ENCODE measurements around the gene FRK.
"Not testable (repeated sequence)": the region's sequence is repeated elsewhere in the genome, so short reads cannot be mapped to it uniquely, and the experiment has no call there.

Gene FRK

DNA sequence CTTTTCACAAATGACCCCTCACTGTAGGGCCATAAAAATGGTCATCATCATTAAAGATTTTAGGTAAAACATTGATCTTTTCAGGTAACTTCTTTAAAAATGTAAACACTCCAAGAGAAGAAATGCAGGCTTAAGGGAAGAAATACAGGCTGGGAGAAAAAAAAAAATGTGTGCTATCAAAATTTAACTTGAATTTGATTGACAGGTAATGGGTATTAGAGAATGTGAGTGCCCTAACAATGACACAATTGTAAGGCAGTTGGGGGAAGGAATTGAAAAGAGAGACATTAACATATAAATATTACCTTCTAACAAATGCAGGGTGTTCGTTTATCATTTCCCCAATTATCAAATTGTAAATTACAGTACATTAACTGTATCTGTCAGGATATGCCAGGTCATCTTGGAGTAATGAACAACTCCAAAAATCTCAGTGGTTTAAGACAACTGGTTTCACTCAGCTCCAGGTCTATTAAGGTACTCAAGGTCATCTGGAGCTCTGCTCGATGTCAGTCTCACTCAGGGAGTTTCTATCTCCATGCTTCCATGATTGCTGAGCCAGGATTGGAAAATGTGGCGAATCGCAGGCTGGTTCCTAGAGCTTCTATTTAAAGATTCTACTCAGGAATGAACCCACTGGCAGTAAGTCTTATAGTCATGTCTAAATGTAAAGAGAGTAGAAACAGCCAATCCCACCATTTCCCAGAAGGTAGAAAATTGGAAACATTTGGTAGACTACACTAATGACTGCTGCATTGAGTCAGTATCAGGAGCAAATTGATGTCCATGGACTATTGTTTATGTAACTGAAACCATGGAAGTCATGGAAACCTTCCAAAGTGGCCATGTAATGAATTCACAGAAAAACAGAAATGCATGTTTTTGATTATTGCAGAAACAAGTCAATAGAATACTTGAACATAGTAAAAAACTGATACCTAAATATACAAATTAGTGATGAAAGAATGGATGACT lies 55.6 kb downstream of the FRK start:
- DNase-seq (ENCODE audit: low read depth): no peak

DNA sequence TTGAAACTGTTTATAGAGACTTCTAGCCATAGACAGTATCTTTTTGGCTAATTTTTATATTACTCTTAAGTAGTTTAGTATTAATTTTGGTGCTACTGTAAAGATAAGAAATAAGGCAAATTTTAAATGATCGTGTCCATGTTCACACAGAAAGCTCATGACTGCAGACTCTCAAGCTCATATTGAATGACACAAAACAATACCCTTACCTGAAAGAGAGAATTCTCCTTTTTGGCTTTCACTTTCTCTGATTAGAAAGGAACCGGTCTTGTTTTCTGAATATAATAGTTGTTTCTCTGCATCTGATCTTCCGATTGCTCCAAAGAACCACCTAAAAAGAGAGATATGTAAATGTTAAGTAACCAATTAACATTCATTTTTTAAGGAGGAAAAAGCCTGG lies 57.0 kb downstream of the FRK start:
- no peak for DNase-seq (ENCODE audit: low read depth)

DNA sequence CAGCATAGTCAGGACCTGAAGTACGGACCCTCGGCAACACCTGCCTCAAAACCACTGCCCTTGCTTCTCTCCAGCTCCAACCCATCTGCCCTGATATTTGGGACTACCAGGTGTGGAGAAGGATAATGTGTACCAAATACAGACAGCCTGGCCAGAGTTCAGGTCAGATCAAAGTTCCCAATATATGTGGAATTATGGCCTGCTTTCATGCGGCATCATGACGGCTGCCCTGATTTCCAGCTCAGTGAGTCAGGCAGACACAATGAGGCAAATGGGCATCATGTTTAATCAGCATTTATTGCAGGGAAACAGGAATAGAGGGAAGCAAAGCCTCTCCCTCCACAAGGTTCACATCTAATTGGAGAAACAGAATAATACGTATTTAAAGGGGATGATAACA lies 57.9 kb downstream of the FRK start:
- no peak for DNase-seq (ENCODE audit: low read depth)

DNA sequence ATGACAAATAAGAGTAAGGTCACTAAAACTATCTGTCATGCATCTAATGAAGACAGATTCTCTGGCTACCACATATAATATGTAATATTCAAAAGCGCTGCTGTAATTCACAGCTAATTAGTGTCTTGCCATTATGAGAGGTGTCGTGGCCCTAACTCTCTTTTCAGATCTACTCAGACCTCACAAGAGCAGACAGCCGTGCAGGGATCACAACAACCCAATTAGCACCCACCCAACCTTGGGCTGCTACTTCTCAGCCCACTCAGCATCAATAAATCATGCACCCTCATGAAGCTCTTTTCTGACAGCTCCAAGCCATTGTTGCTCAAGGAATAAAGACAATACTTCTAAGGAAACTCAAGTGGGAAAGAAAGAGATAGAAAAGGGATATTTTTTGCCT lies 61.5 kb downstream of the FRK start:
- DNase-seq (ENCODE audit: low read depth): no peak

DNA sequence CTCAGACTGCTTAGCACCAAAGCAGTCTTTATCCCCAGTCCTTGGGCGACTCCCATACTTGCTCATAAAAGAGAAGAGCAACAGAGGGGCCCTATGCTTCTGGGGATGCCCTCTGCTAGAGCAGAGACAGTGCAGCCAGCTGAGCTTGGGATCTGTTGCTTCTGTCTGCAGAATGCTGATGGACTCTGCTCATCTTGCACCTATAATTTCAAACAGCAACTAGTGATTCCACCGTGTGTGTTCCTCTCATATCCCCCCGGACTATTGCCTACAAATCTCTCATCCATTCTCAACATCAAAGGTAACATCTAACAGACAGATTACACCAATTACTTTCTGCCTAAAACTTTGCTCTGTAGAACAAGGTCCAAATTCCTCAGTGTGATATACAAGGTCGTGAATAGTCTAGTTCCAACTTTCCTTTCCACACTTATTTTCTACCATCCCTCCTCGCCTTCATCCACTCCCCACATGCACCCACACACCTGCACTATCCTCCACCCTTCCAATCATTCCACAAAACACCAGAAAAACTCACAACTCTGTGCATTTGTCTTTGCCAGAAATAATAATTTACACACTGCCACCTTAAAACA lies 62.6 kb downstream of the FRK start:
- no peak for DNase-seq (ENCODE audit: low read depth)

DNA sequence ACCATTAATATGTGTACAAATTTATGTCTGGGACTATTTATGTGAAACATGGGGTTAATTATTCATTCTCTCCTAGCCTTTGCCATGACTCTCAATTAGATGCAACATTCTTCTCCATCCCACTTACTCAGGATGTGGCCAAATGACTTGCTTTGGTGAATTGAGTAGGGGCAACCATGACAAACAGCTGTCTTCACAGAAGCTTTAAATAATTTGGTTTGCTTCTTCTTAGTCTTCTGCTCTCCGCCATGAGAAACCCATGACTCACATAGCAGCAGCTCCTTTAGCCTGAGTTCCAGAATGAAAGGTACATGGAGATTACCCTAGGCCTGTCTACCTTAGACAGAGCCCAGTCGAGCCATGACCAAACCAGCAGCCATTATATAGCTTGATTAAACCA lies 74.7 kb downstream of the FRK start:
- DNase-seq (ENCODE audit: low read depth): no peak

DNA sequence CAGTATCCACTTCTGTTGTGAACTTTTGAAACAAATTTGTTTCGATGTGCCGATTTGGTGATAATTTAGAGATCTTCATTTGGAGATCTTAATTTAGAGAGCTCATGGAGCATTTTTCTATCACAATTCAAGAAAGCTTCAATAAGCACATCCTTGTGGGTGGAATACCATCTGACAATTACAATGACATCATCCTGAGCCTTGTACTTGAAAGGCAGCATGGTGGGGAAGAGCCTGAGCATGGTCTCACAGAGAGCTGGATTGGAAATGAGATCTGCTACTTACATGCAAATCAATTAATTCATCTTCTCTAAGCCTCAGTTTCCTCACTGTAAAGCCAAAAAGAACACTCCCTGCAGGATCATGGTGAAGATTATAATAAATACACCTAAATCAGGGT lies 75.9 kb downstream of the FRK start:
- DNase-seq (ENCODE audit: low read depth): no peak

DNA sequence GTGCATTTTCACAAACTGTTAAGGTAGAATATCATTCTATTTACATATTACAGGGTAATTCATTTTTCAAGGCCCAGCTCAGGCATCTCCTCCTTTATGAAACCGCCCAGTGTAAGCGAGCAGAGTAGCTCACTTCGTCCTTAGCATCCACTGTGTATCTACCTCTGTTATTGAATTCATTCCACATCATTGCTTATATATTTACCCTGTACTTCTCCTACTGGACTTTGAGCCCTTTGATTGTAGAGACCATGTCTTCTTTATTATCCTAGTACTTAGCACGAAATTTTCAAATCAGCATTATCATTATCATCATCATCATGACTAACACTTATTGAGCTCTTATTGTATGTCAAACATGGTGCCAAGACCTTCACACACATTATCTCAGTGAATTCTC lies 76.7 kb downstream of the FRK start:
- no peak for DNase-seq (ENCODE audit: low read depth)

DNA sequence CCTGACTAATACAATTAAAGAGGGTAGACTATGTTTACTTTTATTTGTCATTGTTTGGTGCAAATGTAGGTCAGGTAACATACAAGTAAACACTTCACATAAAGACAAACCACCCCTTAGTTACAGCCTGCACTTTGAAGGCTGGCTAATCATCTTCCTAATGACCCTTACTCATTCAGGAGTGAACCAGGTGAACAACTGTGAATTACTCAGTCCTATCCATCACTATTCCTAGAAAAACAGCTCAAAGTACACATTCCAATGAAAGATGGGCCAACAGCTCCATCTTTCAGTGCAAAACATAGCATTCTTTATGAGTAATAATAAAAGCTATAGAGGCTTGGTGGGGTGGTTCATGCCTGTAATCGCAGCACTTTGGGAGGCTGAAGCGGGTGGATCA lies 78.2 kb downstream of the FRK start:
- no peak for DNase-seq (ENCODE audit: low read depth)

DNA sequence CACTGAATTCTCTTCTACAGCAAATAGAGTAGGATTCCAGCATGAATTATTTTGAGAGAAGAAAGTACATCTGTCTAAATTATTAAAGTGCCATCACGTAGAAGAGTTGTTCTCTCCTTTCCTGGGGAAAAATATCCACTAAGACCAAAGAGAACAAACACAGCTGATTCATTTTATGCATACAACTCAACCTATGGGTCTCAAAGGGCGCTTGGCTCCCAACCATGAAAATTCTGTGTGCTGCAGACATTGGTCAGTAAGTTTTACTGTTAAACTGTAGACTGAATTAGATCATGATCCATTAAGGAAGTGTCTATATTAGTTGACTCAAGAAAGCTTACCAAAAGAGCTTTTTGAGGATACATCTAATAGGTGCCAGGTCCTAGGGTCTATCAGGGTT lies 83.5 kb downstream of the FRK start:
- no peak for DNase-seq (ENCODE audit: low read depth)

DNA sequence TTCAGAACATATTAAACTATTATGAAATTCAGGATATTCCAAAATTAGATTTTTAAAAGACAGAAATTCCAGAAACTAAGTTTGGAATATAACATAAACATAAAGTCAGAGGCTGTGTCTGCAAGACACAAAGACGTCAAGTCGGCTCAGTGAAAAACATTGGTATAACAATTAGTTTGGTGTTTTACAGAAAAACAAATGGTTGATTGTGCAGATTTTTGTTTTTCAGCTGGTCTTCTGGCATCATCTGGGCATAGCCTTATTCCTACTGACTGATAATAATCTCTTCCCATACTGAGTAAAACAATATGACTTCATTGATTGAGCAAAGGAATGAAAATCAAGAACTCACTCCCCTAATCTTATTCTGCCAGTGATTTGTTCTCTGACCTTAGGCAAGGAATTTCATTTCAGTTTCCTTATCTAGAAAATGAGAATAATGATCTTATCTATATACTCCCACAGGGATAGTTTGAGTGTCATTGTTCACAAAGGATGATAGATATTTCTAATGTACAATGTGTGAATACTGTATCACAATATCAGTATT lies 84.3 kb downstream of the FRK start:
- DNase-seq (ENCODE audit: low read depth): no peak

DNA sequence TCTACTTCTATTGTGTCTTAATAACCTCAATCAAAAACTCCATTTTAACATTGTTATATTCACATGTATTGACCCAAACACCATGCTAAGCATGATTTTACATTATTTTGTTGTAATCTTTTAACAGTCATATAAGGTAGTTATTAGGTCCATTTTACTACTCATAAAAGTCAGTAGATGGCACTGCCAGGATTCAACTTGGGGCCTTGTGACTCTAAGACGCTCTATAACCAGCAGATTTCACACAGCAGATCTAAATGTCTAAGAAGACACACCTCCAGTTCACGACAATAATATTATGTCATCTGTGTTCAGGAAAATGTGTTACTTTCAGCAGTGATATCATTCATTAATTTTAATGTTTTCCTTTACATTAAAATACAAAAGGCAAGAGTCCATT lies 88.0 kb downstream of the FRK start:
- DNase-seq (ENCODE audit: low read depth): no peak

DNA sequence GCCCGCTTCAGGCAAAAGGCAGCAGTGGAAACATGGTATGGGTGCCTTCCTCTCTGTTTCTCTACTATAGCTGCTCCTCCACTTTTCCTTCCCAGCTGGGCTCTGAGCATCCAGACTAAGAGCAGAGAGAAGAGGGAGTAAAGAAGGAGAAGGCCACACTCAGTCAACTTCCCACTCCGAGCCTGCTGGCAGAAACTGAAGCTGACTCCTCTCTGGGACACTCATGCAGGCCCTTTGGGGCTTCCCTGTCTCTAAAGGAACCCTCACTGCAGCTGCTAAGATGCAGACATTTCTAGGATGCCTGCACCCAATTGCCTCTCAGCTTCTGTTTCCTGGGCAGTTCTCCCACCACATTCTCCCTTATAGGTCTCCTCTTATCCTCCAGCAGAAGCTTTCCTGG lies 88.9 kb downstream of the FRK start:
- no peak for DNase-seq (ENCODE audit: low read depth)

DNA sequence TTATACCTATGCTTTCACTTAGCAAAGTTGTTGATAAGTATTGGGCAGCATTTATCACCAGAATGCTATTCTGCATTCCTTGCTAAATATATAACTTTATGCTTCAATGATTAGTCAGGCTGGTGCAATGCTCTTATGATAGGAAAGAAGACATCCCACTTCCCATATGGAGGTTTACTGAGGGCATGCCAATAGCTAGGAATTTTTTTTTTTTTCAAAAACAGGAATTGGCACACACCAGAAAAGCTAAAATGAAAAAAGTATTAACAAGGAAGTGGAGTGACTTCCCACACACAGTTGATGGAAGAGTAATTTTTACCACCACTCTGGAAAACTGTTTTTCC lies 90.8 kb downstream of the FRK start:
- no peak for DNase-seq (ENCODE audit: low read depth)

DNA sequence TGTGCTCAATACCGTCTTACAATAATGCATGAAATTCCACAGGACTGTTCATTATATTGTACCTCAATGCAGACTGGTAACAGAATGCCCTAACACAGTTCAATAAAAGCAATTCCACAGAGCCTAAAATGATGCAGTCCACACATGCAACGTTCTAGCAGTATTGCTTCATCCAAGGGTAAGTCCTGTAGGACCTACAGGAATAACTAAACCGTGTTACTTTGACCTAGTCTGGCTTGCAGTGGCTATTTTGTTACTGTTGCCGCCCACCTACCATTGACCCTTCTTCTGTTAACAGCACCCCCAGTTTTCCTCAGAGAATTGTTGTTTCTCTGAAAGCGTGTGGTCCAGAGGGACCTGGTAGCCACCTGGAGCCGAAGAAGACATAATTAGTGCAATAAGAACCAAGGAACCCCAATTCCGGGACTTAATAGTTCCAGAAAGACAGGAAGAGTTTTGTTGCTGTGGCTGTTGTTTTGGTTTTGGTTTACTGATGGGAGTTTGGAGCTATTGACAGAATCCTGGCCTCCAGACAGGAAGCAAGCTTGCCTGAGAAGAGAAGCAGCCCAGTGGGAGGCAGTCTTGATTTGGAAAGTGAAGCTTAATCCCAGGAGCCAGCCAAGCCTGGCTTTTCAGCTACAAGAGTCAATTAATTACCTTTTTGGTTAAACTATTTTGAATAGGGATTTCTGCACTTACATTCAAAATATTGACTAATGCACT lies 91.3 kb downstream of the FRK start:
- DNase-seq (ENCODE audit: low read depth): no peak

DNA sequence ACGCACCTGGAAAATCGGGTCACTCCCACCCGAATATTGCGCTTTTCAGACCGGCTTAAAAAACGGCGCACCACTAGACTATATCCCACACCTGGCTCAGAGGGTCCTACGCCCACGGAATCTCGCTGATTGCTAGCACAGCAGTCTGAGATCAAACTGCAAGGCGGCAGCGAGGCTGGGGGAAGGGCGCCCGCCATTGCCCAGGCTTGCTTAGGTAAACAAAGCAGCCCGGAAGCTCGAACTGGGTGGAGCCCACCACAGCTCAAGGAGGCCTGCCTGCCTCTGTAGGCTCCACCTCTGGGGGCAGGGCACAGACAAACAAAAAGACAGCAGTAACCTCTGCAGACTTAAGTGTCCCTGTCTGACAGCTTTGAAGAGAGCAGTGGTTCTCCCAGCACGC lies 100.4 kb downstream of the FRK start:
- not testable (repeated sequence) for DNase-seq (ENCODE audit: low read depth)

DNA sequence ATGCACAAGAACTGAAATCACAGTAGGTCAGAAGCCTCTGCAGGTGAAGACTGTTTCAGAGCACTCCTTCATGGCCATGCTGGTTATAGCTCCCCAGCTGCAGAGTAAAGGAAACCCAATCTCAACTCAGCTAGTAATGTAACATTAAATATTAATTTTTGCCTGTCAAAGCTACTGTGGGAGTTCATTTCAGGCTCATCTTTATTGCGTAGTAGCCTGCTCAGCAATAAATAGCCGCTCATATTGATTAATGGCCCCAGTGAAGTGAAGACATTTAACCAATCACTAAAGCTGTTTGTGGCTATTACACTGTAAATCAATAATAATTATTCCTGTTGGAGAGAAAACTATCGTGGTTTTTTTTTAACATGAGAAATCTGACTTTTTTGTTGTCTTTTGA lies 101.7 kb downstream of the FRK start:
- DNase-seq (ENCODE audit: low read depth): no peak

DNA sequence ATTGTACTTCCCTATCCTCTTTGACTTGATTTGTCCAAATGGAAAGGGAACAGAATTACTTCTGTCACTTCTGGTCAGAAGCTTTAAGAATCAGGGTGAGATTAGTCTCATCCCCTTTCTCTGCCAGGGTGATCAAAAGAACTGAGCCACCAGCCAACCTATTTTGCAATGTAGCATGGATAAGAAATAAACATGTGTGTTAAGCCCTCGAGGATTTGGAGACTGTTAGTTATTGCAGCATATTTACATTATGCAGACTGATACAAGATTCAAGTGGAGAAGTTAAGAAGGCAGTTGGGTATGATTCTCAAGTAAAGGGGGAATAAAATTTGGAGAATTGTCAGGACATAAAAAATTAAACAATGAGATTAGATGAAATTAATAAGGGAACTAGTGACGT lies 106.0 kb downstream of the FRK start:
- DNase-seq (ENCODE audit: low read depth): no peak

DNA sequence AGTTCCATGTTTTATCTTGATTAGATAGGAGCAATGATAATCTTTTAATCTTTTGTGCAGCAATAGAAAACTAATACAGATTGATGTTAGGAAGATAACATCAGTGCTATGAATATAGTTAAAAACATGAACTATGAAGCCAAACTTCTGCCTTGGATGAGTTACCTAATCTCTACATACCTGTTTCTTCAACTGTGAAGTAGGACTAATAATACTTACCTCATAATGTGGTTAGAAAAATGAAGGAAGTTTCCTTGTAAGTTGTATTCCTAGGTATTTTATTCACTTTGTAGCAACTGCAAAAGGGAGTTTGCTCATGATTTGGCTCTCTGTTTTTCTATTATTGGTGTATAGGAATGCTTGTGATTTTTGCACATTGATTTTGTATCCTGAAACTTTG lies 111.9 kb downstream of the FRK start:
- no peak for DNase-seq (ENCODE audit: low read depth)

DNA sequence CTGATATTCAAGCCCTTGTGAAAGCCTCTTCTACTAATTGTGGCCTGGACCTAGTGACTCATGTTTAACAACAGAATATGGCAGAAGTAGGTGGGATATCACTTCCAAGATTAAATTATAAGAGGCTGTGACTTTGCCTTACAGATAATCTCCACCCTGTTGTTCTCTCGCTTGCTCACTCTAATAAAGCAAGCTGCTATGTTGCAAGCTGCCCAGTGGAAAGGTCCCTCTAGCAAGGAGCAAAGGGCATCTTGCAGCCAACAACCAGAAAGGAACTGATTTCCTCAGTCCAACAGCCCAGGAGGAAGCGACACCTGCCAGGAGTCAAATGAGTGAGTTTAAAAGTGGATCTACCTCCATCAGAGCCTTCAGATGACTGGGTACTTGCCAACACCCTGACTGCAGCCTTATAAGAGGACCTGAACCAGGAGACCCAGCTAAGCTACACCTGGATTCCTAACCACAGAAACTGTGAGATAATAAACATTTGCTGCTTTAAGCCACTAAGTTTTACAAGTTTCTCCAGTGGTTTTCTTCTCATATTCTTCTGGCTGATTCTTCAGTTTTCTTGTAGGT lies 112.6 kb downstream of the FRK start:
- DNase-seq (ENCODE audit: low read depth): no peak

DNA sequence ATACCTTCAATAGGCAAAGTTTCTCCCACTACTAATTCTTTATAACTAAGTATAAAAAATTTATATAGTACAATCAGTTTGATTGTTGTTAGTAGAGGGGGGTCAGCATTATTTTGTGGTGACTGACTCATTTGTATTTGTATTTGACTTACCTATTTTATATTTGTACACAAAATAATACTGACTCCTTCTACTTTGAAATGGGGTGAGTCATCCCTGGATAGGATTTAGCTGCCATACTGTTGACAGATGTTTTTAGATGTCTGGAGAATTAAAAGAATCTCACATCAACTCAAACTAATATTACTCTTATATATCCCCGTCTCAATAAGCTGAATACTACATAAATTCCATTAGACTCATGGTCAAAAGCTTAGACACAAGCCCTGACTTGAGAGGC lies 114.9 kb downstream of the FRK start:
- no peak for DNase-seq (ENCODE audit: low read depth)

DNA sequence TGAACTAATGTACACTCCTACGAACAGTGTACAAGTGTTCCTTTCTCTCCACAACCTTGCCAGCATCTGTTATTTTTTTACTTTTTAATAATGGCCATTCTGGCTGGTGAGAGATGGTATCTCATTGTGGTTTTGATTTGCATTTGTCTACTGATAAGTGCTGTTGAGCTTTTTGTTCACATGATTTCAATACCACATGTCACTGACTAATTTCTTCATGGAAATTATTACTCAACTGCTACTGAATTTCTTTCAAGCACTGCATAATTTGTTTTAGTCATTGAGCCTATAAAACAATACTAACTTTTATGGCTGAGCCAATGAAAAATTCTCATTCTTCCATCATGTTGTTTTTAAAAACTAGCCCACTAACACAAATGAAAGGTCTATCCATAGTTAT lies 115.4 kb downstream of the FRK start:
- DNase-seq (ENCODE audit: low read depth): no peak

DNA sequence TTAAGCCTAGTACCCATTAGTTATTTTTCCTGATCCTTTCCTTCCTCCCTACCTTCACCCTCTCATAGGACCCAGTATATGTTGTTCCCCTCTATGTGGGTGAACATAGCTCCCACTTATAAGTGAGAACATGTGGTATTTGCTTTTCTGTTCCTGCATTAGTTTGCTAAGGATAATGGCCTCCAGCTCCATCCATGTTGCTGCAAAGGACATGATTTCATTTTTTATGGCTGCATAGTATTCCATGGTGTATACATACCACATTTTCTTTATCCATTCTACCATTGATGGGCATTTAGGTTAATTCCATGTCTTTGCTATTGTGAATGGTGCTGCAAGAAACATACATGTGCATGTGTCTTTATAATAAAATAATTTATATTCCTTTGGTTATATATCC lies 115.9 kb downstream of the FRK start:
- not testable (repeated sequence) for DNase-seq (ENCODE audit: low read depth)
